Liver (tissue), 3 donors: Measurements from ENCODE around the gene MAGEA4.

Experiments
- CTCF ChIP-seq: fragments of 150-350 bp; IDR thresholded peaks from 2 replicates; pipeline ENCODE4 v1.5.1; 2017; ENCODE audit warnings: improper control_type of control experiment, low read depth, low read length; ENCODE audit not compliant: missing input control
- FOXA1 ChIP-seq: IDR thresholded peaks from 2 replicates; pipeline ENCODE4 v1.6.1; 2016; ENCODE audit warnings: antibody characterized with exemption
- FOXA2 ChIP-seq: IDR thresholded peaks from 2 replicates; pipeline ENCODE4 v1.6.1; 2016; ENCODE audit warnings: antibody characterized with exemption
- GABPA ChIP-seq, 2 donors: IDR thresholded peaks in 1 of 2; conservative IDR thresholded peaks in 1 of 2; 2 replicates each; pipeline ENCODE4 v1.6.1; 2016; ENCODE audit warnings: antibody characterized with exemption in 2 of 2, mild to moderate bottlenecking in 1 of 2, moderate library complexity in 1 of 2
- HNF4A ChIP-seq, 2 donors: conservative IDR thresholded peaks; 2 replicates each; pipeline ENCODE4 v1.6.1; 2016; ENCODE audit warnings: antibody characterized with exemption in 2 of 2, mild to moderate bottlenecking in 2 of 2
- JUND ChIP-seq, 2 donors: IDR thresholded peaks; 2 replicates each; pipeline ENCODE4 v1.6.1; 2016; ENCODE audit warnings: antibody characterized with exemption in 2 of 2
- MAX ChIP-seq: IDR thresholded peaks from 2 replicates; pipeline ENCODE4 v1.6.1; 2016; ENCODE audit warnings: antibody characterized with exemption
- RAD21 ChIP-seq, 2 donors: IDR thresholded peaks; 2 replicates each; pipeline ENCODE4 v1.6.1; 2016; ENCODE audit warnings: antibody characterized with exemption in 2 of 2, mild to moderate bottlenecking in 2 of 2
- RXRA ChIP-seq, 2 donors: IDR thresholded peaks; 2 replicates each; pipeline ENCODE4 v1.6.1; 2017 to 2018; ENCODE audit warnings: antibody characterized with exemption in 2 of 2, mild to moderate bottlenecking in 1 of 2
- SP1 ChIP-seq: IDR thresholded peaks from 2 replicates; pipeline ENCODE4 v1.6.1; 2018; ENCODE audit warnings: antibody characterized with exemption, mild to moderate bottlenecking
- TAF1 ChIP-seq: conservative IDR thresholded peaks from 2 replicates; pipeline ENCODE4 v1.6.1; 2016; ENCODE audit warnings: antibody characterized with exemption, mild to moderate bottlenecking
- YY1 ChIP-seq: IDR thresholded peaks from 2 replicates; pipeline ENCODE4 v1.6.1; 2016; ENCODE audit warnings: antibody characterized with exemption, mild to moderate bottlenecking
- TF ChIP-seq, protein P1 (sequence below): IDR thresholded peaks from 2 replicates; pipeline ENCODE4 v1.6.1; 2016; ENCODE audit warnings: antibody characterized with exemption, mild to moderate bottlenecking
- donor health status: healthy.
- donor health status: healthy.

GRCh38 chrX:151912221-151912620 lies 468 bp upstream of the MAGEA4 start:
- TF ChIP-seq CTCF (no peak), JUND (IDR thresholded peaks at IDR 0.05) (no peak), SP1 (no peak), TAF1 (no peak), YY1 (no peak), RXRA (IDR thresholded peaks at IDR 0.05) (no peak), RAD21 (IDR thresholded peaks at IDR 0.05) (no peak), FOXA1 (no peak), MAX (no peak), FOXA2 (no peak), HNF4A (conservative IDR thresholded peaks at IDR 0.05) (no peak), GABPA (IDR thresholded peaks at IDR 0.05 in 1 of 2, conservative IDR thresholded peaks at IDR 0.05 in 1 of 2) (no peak)
- TF ChIP-seq, protein P1, sequence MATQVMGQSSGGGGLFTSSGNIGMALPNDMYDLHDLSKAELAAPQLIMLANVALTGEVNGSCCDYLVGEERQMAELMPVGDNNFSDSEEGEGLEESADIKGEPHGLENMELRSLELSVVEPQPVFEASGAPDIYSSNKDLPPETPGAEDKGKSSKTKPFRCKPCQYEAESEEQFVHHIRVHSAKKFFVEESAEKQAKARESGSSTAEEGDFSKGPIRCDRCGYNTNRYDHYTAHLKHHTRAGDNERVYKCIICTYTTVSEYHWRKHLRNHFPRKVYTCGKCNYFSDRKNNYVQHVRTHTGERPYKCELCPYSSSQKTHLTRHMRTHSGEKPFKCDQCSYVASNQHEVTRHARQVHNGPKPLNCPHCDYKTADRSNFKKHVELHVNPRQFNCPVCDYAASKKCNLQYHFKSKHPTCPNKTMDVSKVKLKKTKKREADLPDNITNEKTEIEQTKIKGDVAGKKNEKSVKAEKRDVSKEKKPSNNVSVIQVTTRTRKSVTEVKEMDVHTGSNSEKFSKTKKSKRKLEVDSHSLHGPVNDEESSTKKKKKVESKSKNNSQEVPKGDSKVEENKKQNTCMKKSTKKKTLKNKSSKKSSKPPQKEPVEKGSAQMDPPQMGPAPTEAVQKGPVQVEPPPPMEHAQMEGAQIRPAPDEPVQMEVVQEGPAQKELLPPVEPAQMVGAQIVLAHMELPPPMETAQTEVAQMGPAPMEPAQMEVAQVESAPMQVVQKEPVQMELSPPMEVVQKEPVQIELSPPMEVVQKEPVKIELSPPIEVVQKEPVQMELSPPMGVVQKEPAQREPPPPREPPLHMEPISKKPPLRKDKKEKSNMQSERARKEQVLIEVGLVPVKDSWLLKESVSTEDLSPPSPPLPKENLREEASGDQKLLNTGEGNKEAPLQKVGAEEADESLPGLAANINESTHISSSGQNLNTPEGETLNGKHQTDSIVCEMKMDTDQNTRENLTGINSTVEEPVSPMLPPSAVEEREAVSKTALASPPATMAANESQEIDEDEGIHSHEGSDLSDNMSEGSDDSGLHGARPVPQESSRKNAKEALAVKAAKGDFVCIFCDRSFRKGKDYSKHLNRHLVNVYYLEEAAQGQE, result no peak
